TTC549 (cell line): ENCODE data around the gene NYAP1.
"Not testable (repeated sequence)": the region's sequence is repeated elsewhere in the genome, so short reads cannot be mapped to it uniquely, and the experiment has no call there.

Experiments
- FAIRE-seq: peaks from 2 replicates; lab custom pipeline; 2012; peaks lifted over from hg19 to GRCh38; lab: Jason Lieb, UNC

NYAP1 gene

GRCh38 chr7:100513212-100513810 lies 29.6 kb downstream of the NYAP1 start:
- FAIRE-seq: no peak

GRCh38 chr7:100515072-100515532 lies 31.4 kb downstream of the NYAP1 start:
- FAIRE-seq: no peak

DNA sequence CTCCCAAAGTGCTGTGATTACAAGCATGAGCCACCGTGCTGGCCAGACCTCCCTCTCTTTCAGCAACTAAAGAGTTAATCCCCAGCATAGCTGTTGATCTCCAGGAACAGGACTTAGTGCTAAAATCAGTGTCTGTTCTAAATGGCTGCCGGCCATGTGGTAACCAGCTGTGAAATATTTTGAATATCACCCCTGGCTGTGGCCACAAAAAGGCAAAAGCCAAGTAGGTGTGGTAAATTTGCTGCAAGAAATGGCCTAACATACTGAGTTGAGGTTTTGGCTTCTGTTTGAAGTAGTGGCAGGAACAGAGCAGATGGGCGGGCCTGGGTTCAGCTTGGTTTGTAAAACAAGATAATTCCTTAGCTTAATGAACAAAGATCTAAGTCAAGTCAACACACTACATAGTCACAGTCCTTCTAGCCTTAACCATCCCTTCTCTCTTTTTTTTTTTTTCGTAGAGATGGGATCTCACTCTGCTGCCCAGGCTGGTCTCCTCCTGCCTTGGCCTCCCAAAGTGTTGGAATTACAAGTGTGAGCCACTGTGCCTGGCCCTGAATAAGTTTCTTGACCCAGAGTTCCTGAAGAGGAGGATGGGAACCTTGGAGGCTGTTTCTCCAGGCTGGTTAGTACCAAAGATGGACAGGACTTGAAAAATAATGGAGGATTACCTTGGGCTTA lies 32.5 kb downstream of the NYAP1 start:
- FAIRE-seq: no peak

DNA sequence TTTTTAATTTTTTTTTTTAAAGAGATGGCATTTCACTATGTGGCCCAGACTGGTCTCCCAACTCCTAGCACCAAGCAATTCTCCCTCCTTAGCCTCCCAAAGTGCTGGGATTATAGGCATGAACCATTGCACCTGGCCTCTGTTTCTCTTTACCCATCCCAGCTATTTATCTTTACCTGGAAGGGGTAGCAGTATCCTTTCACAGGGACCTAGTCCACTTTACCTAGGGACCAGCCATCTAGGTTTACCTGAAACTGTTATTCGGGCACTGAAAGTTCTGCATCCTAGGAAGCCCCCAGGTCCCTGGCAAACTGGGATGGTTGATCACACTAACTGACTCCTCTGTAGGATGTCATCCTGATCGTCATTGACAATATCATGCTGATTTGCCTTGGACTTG lies 33.6 kb downstream of the NYAP1 start:
- no peak for FAIRE-seq

GRCh38 chr7:100519580-100519979 lies 35.9 kb downstream of the NYAP1 start:
- no peak for FAIRE-seq

GRCh38 chr7:100520138-100520537 lies 36.4 kb downstream of the NYAP1 start:
- no peak for FAIRE-seq

DNA sequence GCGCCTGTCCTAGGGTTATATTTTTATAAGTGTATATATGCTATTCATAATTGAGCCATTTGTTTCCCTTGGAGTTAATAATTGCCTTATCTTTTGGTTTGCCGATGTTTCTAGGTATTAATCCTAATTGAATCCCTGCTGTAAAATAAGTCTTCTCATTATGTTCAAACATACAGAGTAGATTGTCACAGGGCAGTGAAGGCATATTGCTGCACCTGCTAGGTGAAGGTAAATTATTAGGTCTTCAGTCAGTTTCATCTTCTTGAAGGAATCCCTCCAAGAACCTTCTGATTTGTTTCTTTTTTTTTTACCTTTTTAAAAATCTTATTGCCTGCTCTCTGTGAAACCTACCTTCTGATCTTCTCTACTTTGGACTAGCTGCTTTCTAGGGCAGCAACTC lies 37.3 kb downstream of the NYAP1 start:
- FAIRE-seq: no peak

DNA sequence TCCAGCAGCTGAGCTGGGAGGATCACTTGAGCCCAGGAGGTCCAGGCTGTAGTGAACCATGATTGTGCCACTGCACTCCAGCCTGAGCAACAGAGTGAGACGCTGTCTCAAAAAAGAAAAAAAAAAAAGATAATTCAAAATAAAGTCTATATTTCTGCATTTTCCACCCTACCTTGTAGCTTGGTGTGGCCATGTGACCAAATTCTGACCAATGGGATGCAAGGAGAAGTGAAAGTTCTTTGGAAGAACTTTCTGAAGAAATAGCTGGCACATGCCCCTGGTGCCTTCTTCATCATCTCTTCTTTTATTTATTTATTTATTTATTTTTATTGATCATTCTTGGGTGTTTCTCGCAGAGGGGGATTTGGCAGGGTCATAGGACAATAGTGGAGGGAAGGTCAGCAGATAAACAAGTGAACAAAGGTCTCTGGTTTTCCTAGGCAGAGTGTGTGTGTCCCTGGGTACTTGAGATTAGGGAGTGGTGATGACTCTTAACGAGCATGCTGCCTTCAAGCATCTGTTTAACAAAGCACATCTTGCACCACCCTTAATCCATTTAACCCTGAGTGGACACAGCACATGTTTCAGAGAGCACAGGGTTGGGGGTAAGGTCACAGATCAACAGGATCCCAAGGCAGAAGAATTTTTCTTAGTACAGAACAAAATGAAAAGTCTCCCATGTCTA lies 38.3 kb downstream of the NYAP1 start:
- FAIRE-seq: not testable (repeated sequence)

DNA sequence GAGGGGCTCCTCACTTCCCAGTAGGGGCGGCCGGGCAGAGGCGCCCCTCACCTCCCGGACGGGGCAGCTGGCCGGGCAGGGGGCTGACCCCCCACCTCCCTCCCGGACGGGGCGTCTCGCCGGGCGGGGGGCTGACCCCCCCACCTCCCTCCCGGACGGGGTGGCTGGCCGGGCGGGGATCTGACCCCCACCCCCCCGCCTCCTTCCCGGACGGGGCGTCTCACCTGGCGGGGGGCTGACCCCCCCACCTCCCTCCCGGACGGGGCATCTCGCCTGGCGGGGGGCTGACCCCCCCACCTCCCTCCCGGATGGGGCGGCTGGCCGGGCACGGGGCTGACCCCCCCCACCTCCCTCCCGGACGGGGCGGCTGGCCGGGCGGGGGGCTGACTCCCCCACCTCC lies 39.5 kb downstream of the NYAP1 start:
- not testable (repeated sequence) for FAIRE-seq

DNA sequence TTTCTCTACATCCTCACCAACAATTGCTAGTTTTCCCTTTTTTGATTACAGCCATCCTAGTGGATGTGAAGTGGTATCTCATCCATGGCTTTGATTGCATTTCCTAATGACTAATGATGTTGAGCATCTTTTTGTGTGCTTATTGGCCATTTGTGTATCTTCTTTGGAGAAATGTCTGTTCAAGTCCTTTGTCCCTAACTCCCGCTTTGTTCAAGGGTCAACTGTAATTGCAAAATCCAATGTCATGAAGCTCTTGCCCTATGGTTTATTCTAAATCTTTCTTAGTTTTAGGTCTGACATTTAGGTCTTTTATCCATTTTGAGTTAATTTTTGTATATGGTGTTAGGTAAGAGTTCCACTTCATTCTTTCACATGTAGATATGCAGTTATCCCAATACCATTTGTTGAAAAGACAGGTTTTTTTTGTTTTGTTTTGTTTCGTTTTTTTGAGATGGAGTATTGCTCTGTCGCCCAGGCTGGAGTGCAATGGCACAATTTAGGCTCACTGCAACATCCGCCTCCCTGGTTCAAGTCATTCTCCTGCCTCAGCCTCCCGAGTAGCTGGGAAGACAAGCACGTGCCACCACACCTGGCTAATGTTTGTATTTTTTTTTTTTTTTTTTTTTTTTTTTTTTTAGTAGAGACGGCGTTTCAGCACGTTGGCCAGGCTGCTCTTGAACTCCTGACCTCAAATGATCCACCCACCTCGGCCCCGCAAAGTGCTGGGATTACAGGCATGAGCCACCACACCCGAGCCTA lies 44.6 kb downstream of the NYAP1 start:
- FAIRE-seq: not testable (repeated sequence)

GRCh38 chr7:100532165-100533022 lies 48.7 kb downstream of the NYAP1 start:
- no peak for FAIRE-seq

DNA sequence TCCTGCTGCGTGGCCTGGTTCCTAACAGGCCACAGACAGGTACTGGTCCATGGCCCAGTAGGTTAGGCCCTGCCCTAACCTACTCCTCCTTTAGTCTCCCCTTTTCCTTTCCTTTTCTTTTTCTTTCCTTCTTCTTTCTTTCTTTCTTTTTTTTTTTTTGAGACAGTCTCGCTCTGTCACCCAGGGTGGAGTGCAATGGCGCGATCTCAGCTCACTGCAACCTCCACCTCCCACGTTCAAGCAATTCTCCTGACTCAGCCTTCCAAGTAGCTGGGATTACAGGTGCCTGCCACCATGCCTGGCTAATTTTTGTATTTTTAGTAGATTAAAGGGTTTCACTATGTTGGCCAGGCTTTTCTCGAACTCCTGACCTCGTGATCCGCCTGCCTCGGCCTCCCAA lies 52.3 kb downstream of the NYAP1 start:
- FAIRE-seq: not testable (repeated sequence)

DNA sequence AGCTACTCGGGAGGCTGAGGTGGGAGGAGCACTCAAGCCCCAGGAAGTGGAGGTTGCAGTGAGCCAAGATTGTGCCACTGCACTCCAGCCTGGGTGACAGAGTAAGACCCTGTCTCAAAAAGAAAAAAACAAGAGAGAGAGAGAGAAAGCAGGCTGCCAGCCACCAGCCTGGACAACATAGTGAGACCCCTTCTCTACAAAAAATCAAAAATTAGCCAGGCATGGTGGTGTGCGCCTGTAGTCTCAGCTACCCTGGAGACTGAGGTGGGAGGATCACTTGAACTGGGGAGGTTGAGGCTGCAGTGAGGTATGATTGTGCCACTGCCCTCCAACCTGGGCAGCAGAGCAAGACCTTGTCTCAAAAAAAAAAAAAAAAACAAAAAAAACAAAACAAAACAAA lies 53.0 kb downstream of the NYAP1 start:
- FAIRE-seq: not testable (repeated sequence)

GRCh38 chr7:100538348-100538653 lies 54.6 kb downstream of the NYAP1 start:
- no peak for FAIRE-seq

DNA sequence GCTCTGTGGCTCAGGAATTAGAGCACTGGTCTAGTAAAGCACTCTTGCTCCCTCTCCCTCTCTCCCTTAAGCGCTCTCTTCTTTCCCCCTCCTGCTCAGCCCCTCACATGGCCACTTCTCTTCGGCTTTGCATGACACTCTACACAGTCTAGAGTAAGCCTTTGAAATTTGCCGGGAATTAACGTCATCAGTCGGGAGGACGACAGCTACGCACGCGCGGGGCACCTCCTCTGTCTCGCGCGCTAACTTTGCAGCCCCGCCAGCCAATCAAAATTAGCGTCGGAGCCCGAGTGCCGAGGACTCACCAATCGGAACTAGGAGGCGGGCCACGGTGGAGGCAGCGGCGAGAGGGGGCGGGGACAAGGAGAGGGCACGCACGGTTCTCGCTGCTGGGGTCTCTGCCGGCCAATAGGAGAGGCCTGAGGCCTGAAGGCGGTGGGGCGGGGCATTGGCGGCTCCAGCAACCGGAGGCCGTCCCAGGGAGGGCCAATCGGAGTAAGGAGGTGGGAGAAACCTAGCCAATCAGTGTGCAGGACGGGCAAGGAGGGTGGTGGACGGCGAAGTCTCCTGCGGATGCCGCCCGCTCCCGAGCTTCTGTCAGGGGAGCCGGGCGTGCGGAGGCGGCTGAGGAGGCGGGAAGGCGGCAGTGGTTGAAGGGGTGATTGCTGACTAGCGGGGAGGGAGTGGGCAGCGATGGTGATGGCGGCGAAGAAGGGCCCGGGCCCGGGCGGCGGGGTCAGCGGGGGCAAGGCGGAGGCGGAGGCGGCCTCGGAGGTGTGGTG lies 55.1 kb downstream of the NYAP1 start, which contains the start of gene AGFG2:
Gene AGFG2 (plus strand): TSS at position 550 of the 782 bp plus-strand sequence. CDS start 144 bp downstream, at position 694.
- FAIRE-seq: peak; percentile 95

DNA sequence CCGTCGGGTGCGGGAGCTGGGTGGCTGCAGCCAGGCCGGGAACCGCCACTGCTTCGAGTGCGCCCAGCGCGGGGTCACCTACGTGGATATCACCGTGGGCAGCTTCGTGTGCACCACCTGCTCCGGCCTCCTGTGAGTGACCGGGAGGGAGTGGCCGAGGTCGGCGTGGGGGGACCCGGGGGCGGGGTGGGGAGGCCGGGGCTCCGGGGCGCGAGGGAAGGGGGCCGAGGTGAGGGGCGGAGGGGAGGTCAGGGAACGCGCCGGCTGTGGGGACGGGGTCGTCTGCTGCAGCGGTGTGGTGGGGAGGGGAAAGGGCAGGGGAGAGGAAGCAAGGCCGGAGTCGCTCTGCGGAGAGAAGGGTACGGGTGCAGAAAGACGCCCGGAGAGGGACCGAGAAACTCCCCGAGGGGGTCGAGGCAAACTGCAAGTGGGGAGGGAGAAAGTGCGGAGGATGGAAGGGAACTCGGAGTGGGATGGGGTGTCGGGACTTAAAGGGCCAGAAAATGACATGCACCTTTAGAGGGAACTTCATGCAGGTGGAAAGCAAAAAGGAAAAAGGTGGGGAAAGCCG lies 55.8 kb downstream of the NYAP1 start:
- no peak for FAIRE-seq

GRCh38 chr7:100540073-100540723 lies 56.5 kb downstream of the NYAP1 start:
- no peak for FAIRE-seq

DNA sequence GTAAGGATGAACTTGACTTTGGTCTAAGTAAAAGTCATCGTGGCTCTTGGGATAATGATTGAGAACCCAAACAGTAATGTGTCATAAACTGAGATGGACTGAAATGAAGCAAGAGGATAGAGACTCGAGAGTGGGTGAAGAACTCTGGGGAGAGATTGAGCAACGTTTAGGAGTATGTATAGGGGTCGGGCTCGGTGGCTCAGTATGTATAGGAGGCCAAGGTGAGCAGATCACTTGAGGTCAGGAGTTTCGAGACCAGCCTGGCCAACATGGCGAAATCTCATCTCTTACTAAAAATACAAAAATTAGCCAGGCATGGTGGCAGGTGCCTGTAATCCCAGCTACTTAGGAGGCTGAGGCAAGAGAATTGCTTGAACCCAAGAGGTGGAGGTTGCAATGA lies 57.6 kb downstream of the NYAP1 start:
- FAIRE-seq: not testable (repeated sequence)

DNA sequence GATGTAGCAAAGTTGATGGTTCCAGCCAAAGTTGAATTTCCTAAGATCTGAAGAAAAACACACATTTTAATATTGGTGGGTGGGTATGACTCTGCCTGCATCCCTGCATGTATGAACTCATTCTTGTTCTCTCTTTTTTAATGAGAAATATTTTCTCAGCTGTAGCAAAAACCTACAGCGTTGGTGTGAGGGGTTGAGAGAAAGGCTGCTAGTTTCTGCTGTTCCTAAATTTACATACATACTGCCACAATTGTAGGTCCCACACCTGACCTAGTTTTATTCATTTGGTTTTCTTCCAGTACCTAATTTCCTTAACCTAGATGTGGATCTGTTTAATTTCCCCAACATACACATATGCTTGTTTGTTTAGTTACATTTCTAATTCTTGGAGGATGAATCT lies 59.9 kb downstream of the NYAP1 start:
- no peak for FAIRE-seq

DNA sequence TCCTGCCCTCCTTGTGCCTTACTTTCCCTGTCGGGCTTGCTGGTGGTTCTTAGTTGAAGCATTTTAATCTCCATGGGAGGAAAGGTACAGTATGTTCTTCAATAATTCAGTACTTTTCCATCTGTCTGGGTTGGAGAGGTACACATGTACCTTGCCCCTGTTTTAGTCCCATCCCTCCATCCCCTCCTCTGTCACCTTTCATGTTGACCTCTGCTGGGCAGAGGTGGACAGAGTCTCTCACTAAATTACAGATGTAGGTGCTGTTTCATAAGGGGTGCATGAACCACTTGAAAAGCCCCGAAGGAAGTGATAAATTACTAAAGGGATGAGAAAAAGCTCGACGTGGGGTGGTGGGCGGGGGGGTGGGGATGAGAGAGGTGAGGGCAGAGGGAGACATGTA lies 60.7 kb downstream of the NYAP1 start:
- FAIRE-seq: no peak
